GM23248 (cell line): ENCODE measurements around the gene PRR19.

ENCODE experiments used
- EZH2 ChIP-seq: fragments of 200-600 bp; sonication (generic); IDR thresholded peaks from 2 replicates; pipeline ENCODE4 v1.6.1; 2018; ENCODE audit warnings: antibody characterized with exemption, mild to moderate bottlenecking; ENCODE audit not compliant: insufficient read depth, poor library complexity, severe bottlenecking
- EZH2phosphoT487 ChIP-seq: fragments of 200-600 bp; sonication (generic); IDR thresholded peaks from 2 replicates; pipeline ENCODE4 v1.6.1; 2018; ENCODE audit warnings: antibody characterized with exemption, moderate library complexity, mild to moderate bottlenecking, low read depth; ENCODE audit not compliant: insufficient read depth

- TF ChIP-seq EZH2: no peak
- no peak for TF ChIP-seq EZH2phosphoT487
Observed at GRCh38 chr19:42306646-42307045, 4.7 kb downstream of the PRR19 start.
